Trophoblast cell (in vitro differentiated cells and primary cell): ENCODE results near the gene DLX1.

ENCODE experiments used
- DNase-seq, 2 donors: peaks; one replicate each; pipeline ENCODE4 v3.0.0-alpha.2; 2016
- H2AFZ ChIP-seq: 2 replicates; pipeline ENCODE4 v1.6.1; 2013; ENCODE audit warnings: low read length, moderate library complexity, mild to moderate bottlenecking; ENCODE audit not compliant: insufficient read depth, poor library complexity
- H2AK5ac ChIP-seq: 2 replicates; pipeline ENCODE4 v1.6.1; 2013; ENCODE audit warnings: mild to moderate bottlenecking, low read length
- H2BK120ac ChIP-seq: 2 replicates; pipeline ENCODE4 v1.6.1; 2013; ENCODE audit warnings: low read length, mild to moderate bottlenecking, moderate library complexity; ENCODE audit not compliant: insufficient read depth, poor library complexity
- H2BK12ac ChIP-seq: 2 replicates; pipeline ENCODE4 v1.6.1; 2013; ENCODE audit warnings: mild to moderate bottlenecking, low read length, moderate library complexity
- H2BK5ac ChIP-seq: 2 replicates; pipeline ENCODE4 v1.6.1; 2013; ENCODE audit warnings: low read length, low read depth, moderate library complexity, mild to moderate bottlenecking; ENCODE audit not compliant: poor library complexity
- H3K14ac ChIP-seq: 2 replicates; pipeline ENCODE4 v1.6.1; 2013; ENCODE audit warnings: mild to moderate bottlenecking, low read length
- H3K18ac ChIP-seq: 2 replicates; pipeline ENCODE4 v1.6.1; 2013; ENCODE audit warnings: mild to moderate bottlenecking, low read length
- H3K23ac ChIP-seq: 2 replicates; pipeline ENCODE4 v1.6.1; 2013; ENCODE audit warnings: low read length
- H3K27ac ChIP-seq: 2 replicates; pipeline ENCODE4 v1.5.1; 2013; ENCODE audit warnings: low read depth, mild to moderate bottlenecking, inconsistent platforms, low read length, moderate library complexity
- H3K27me3 ChIP-seq: 2 replicates; pipeline ENCODE4 v1.6.1; 2013; ENCODE audit warnings: inconsistent platforms, mild to moderate bottlenecking, low read length, moderate library complexity; ENCODE audit not compliant: insufficient read depth
- H3K36me3 ChIP-seq, 2 experiments: 1 replicate in 1 of 2; 2 replicates in 1 of 2; pipeline ENCODE4 v1.6.1; 2013; ENCODE audit warnings: low read length in 2 of 2, mild to moderate bottlenecking in 2 of 2, moderate library complexity in 1 of 2; ENCODE audit not compliant: insufficient read depth in 2 of 2, control insufficient read depth in 1 of 2
- H3K4ac ChIP-seq: 2 replicates; pipeline ENCODE4 v1.6.1; 2013; ENCODE audit warnings: low read depth, mild to moderate bottlenecking, low read length, moderate library complexity
- H3K4me1 ChIP-seq, 2 experiments: 1 replicate in 1 of 2; 2 replicates in 1 of 2; pipeline ENCODE4 v1.6.1; 2013; ENCODE audit warnings: low read length in 2 of 2, mild to moderate bottlenecking in 2 of 2, moderate library complexity in 1 of 2; ENCODE audit not compliant: insufficient read depth in 2 of 2, control insufficient read depth in 1 of 2
- H3K4me2 ChIP-seq: 2 replicates; pipeline ENCODE4 v1.6.1; 2013; ENCODE audit warnings: inconsistent platforms, mild to moderate bottlenecking, low read length, moderate library complexity
- H3K4me3 ChIP-seq: 2 replicates; pipeline ENCODE4 v1.5.1; 2013; ENCODE audit warnings: mild to moderate bottlenecking, low read depth, low read length, inconsistent platforms
- H3K79me1 ChIP-seq: one replicate; pipeline ENCODE4 v1.6.1; 2013; ENCODE audit warnings: low read length
- H3K79me2 ChIP-seq: 2 replicates; pipeline ENCODE4 v1.6.1; 2013; ENCODE audit warnings: low read length, mild to moderate bottlenecking; ENCODE audit not compliant: control insufficient read depth, insufficient read depth, poor library complexity
- H3K9ac ChIP-seq: 2 replicates; pipeline ENCODE4 v1.6.1; 2013; ENCODE audit warnings: mild to moderate bottlenecking, low read length
- H3K9me3 ChIP-seq: 2 replicates; pipeline ENCODE4 v1.6.1; 2013; ENCODE audit warnings: low read depth, mild to moderate bottlenecking, control low read depth, inconsistent platforms, low read length; ENCODE audit not compliant: insufficient read depth
- H4K12ac ChIP-seq: 2 replicates; pipeline ENCODE4 v1.6.1; 2013; ENCODE audit warnings: low read depth, mild to moderate bottlenecking, low read length, moderate library complexity
- H4K8ac ChIP-seq: 2 replicates; pipeline ENCODE4 v1.6.1; 2013; ENCODE audit warnings: low read depth, mild to moderate bottlenecking, low read length, moderate library complexity
- H4K91ac ChIP-seq: one replicate; pipeline ENCODE4 v1.6.1; 2013; ENCODE audit warnings: low read depth, mild to moderate bottlenecking, low read length, moderate library complexity
- WGBS: extraction: QIAGEN DNeasy Blood & Tissue Kit; methylation state at CpG from one replicate; pipeline ENCODE4 v1.1.7; 2013; ENCODE audit warnings: missing lambda C conversion rate; ENCODE audit not compliant: insufficient read length, insufficient coverage; ENCODE audit errors: extremely low coverage; 5-methylcytosine and 5-hydroxymethylcytosine counted together

Gene DLX1

DNA sequence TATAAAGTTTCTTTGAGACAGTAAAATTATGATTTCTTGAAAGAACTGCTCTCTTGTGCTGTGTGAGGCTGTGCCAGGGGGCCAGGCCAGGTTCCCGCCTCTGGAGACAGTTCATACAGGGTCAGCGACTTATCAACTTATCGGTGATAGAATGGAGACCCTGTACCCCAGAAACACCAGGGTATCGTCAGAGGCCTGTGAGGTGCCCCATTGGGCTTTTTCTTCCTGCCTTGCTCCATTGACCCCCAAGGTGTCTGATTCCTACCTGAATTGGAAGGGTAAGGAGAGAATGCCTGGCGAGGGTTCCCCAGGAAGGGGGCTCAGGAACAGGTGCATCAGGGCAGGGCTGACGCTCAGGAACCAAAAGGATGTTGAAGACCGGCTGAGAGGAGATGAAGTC is 4.3 kb downstream of the DLX1 start:
- no CpG with 5 or more reads among the region's 7 CpGs for WGBS
- H4K8ac ChIP-seq: no peak overlapping the region
- no peak overlapping the region for H3K9ac ChIP-seq
- no peak overlapping the region for H4K12ac ChIP-seq
- H4K91ac ChIP-seq: no peak overlapping the region
- H2BK5ac ChIP-seq: no peak overlapping the region
- H3K27ac ChIP-seq: no peak overlapping the region
- peaks cover 15% of the 10 kb centered on the region for H3K27me3 ChIP-seq
- H3K36me3 ChIP-seq: peaks cover 0 to 8% of the 10 kb centered on the region in 2 experiments
- H3K4me3 ChIP-seq: no peak overlapping the region
- H3K4ac ChIP-seq: no peak overlapping the region
- H3K4me2 ChIP-seq: peak overlapping the region; percentile 20
- H2BK120ac ChIP-seq: peak overlapping the region; percentile 1
- H3K79me2 ChIP-seq: peaks cover 13% of the 10 kb centered on the region
- H2BK12ac ChIP-seq: peak overlapping the region; percentile 5
- H2AK5ac ChIP-seq: no peak overlapping the region
- H2AFZ ChIP-seq: no peak overlapping the region
- peaks cover 2% of the 10 kb centered on the region for H3K9me3 ChIP-seq
- peaks cover 24 to 34% of the 10 kb centered on the region in 2 experiments for H3K4me1 ChIP-seq
- no peak overlapping the region for H3K18ac ChIP-seq
- H3K23ac ChIP-seq: no peak overlapping the region
- no peak overlapping the region for H3K14ac ChIP-seq
- H3K79me1 ChIP-seq: peaks cover 47% of the 10 kb centered on the region
- DNase-seq: no peak

DNA sequence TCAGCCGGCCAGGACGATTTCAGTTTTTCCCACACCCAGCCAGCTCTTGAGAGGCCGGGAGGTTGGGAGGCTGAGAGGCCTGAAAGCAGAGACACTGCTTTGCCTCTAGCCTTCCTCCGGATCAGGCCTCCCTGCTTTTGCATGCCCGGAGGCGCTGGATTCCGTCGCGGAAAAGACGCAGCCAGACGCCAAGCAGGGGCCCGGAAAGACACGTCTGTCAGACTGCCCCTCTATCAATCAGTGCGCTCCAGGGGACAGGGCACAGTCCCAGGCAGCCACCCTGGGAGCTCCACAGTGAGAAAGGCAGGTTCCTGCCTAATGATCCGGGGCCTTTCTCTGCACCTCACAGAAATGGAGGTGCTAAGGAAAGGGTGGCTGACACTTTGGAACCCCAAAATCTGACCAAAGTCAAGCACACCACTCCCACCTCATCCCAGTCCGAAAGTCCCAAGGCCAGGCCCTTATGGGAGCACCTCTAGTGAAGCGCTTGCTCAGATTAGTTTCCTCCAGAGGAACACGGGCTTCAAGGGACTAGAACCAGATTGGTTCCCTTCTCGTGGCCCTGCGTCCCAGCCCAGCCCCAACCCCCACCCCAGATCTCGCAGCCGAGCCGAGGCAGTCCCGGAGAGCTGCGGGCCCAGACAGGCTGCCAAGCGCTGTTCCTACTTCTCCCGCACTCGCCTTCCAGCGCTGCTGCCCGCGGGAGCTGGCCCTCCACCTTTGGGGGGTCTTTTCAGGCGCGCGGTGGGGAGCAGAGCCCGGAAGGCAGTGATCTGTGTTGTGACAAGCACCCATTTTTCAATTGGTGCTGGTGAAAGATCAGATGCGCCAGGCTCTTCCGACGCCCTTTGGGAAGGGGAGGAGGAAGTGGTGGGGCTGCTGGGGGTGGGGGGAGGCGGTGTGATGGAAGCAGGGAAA is 5.0 kb downstream of the DLX1 start:
- Histone ChIP-seq H2AFZ (peak overlapping the region; percentile 74), H4K91ac (peak overlapping the region; percentile 99), H4K12ac (peak overlapping the region; percentile 80), H3K4me1 (peaks cover 24 to 34% of the 10 kb centered on the region in 2 experiments), H3K9ac (no peak overlapping the region), H3K79me1 (peaks cover 49% of the 10 kb centered on the region), H2AK5ac (peak overlapping the region; percentile 94), H3K4me2 (peak overlapping the region; percentile 20), H2BK120ac (peak overlapping the region; percentile 95), H3K36me3 (peaks cover 0 to 8% of the 10 kb centered on the region in 2 experiments), H3K9me3 (peaks cover 2% of the 10 kb centered on the region), H2BK12ac (peak overlapping the region; percentile 98), H4K8ac (peak overlapping the region; percentile 94), H3K27me3 (peaks cover 15% of the 10 kb centered on the region), H3K79me2 (peaks cover 13% of the 10 kb centered on the region), H3K27ac (peak overlapping the region; percentile 25), H2BK5ac (peak overlapping the region; percentile 11), H3K18ac (peak overlapping the region; percentile 95), H3K14ac (peak overlapping the region; percentile 95), H3K23ac (no peak overlapping the region), H3K4me3 (no peak overlapping the region), H3K4ac (peak overlapping the region; percentile 80)
- DNase-seq: no peak
- no CpG with 5 or more reads among the region's 39 CpGs for WGBS

DNA sequence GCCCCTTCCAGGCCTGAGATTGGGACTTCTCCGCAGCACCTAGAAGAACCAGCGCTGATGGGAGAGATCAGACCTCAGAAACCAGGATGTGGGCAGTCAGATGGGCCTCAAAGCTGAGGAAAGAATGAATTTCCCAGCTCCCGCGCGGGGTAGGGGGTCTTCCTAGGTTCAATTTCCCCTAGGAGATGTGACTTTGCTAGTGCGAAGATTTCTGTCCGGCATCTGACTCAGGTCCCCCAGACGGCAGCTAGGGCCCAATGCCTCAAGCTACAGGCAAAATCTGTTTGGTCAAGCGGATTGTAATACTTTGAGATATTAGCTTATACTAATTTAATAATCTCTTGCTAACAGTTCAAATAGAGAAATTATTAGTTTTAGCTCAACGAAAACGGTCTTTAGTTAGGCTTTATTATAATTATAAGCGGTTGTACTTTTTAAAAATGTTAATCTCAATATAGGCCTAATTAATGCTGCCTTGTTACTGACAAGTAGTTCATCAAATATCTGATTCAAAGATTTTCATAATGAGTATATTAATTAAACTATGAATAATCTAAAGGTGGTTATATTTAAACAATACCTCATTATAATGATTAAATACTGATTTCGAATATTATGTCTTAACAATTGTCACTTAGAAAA is 5.8 kb downstream of the DLX1 start:
- H2BK120ac ChIP-seq: peak overlapping the region; percentile 63
- no peak overlapping the region for H3K4ac ChIP-seq
- peaks cover 0 to 8% of the 10 kb centered on the region in 2 experiments for H3K36me3 ChIP-seq
- no peak overlapping the region for H2BK5ac ChIP-seq
- peak overlapping the region; percentile 56 for H2BK12ac ChIP-seq
- H2AK5ac ChIP-seq: peak overlapping the region; percentile 69
- H3K4me3 ChIP-seq: no peak overlapping the region
- H2AFZ ChIP-seq: no peak overlapping the region
- peak overlapping the region; percentile 48 for H4K12ac ChIP-seq
- no peak overlapping the region for H3K23ac ChIP-seq
- no peak overlapping the region for H3K4me2 ChIP-seq
- WGBS: no CpG with 5 or more reads among the region's 13 CpGs
- peaks cover 16% of the 10 kb centered on the region for H3K79me2 ChIP-seq
- peaks cover 50% of the 10 kb centered on the region for H3K79me1 ChIP-seq
- H3K27ac ChIP-seq: no peak overlapping the region
- H3K18ac ChIP-seq: no peak overlapping the region
- no peak for DNase-seq
- H3K9me3 ChIP-seq: no peaks in the 10 kb centered on the region
- H4K8ac ChIP-seq: no peak overlapping the region
- peak overlapping the region; percentile 36 for H3K14ac ChIP-seq
- peaks cover 15% of the 10 kb centered on the region for H3K27me3 ChIP-seq
- H3K9ac ChIP-seq: no peak overlapping the region
- H3K4me1 ChIP-seq: peaks cover 24 to 30% of the 10 kb centered on the region in 2 experiments
- peak overlapping the region; percentile 75 for H4K91ac ChIP-seq

DNA sequence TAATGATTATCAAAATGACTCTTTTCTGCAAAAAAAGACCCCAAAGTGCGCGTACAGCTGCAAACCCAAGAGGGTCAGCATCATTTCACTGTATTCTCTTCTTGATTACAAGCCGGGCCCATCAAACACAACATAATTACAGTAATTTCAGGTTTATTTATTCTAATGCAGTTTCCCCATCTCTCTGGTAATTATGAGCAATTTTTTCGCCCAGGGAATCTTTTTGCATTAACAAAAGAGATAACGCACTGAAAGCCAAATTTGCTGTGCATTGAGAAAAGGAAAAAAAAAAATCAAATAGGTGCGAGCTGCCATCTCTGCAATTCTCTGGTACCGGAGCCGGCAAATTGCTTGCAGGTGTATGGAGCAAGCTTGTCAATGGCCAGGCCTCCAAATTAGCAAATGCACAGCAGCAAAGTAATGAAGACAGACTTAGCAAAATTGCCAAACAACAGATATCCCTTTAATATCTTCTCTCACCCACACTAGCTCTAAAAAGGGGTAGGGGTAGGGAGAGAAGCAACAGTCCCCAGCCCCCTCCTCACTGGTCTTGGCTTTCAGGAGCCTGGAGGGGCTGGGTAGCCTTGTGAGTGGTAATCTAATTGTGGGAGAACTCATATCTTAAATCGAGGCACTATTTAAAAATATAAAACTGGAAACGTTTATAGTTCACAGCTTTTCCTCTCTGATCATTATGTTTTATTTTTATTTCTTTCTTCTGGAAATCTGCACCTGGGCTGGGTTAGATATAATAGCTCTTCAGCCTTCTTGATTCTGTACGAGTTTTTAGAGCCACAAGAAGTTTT is 6.7 kb downstream of the DLX1 start:
- Histone ChIP-seq H3K14ac (no peak overlapping the region), H2BK120ac (no peak overlapping the region), H3K36me3 (peaks cover 0 to 8% of the 10 kb centered on the region in 2 experiments), H3K18ac (no peak overlapping the region), H3K4me2 (no peak overlapping the region), H3K79me2 (peaks cover 17% of the 10 kb centered on the region), H2AFZ (no peak overlapping the region), H2BK5ac (no peak overlapping the region), H3K23ac (no peak overlapping the region), H3K27ac (no peak overlapping the region), H3K79me1 (peaks cover 51% of the 10 kb centered on the region), H3K9ac (no peak overlapping the region), H2AK5ac (no peak overlapping the region), H4K12ac (no peak overlapping the region), H4K8ac (no peak overlapping the region), H3K4me1 (peaks cover 25 to 31% of the 10 kb centered on the region in 2 experiments), H2BK12ac (no peak overlapping the region), H4K91ac (no peak overlapping the region), H3K4ac (no peak overlapping the region), H3K27me3 (peaks cover 15% of the 10 kb centered on the region), H3K4me3 (no peak overlapping the region), H3K9me3 (no peaks in the 10 kb centered on the region)
- no CpG with 5 or more reads among the region's 11 CpGs for WGBS
- DNase-seq: no peak
